ENCODE results near the gene NAPSA. TPM values are rescaled to one million over a fixed set of nuclear protein-coding genes. Genes with fewer than 3 reads are reported as not detected.

Gene NAPSA
- total RNA-seq = 0.26 TPM in 2 replicates

DNA sequence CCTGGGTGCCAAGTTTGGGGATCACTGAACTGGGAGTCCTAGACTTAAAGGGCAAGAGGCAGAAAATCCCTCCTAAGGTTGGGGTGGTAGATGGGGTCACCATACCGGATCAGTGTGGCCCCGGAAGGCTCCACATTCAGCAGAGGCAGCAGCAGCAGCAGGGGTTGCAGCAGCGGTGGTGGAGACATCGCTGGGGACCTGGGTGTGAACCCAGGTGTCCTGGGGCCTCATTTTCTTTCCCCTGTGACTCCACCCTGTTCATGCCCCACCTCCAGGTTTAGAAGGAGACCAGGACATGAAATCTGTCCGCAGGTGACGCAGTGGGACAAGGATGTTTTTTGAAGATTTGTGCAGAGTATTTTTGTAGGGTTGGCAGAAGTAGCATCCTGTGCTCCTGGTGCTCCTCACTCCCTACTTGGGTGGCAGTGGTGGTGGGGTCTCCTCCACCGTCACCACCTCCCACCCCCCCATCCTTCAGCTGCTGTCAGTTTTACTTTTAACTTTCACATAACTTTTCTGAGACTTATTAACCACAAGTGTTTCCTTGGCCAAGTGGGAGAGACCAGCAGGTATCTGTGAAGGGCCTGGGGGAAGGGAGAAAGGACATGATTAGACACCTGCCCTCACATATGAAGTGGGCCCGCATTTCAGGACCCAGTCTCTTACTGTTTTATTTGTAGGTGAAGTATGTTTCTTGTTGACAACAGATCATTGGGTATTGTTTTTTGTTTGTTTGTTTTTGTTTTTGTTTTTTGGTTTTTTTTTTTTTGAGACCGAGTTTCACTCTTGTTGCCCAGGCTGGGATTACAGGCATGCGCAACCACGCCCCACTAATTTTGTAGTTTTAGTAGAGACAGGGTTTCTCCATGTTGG is at the start of gene NAPSA:
TSS of gene NAPSA (minus strand) at position 206 of the 873 bp plus-strand sequence. CDS start at position 188, 18 bp downstream.
- DNase-seq (ENCODE audit: low read depth) (no peak), FAIRE-seq (no peak)
- Histone ChIP-seq H3K36me3 (ENCODE audit: control insufficient read depth, insufficient read depth, low read length) (no peaks in the 10 kb centered on the region), H3K27me3 (ENCODE audit: control insufficient read depth, insufficient read depth, low read length) (no peaks in the 10 kb centered on the region), H3K4me3 (ENCODE audit: low read depth, low read length) (no peak within 1 kb of the TSS)
- TF ChIP-seq, protein P1, sequence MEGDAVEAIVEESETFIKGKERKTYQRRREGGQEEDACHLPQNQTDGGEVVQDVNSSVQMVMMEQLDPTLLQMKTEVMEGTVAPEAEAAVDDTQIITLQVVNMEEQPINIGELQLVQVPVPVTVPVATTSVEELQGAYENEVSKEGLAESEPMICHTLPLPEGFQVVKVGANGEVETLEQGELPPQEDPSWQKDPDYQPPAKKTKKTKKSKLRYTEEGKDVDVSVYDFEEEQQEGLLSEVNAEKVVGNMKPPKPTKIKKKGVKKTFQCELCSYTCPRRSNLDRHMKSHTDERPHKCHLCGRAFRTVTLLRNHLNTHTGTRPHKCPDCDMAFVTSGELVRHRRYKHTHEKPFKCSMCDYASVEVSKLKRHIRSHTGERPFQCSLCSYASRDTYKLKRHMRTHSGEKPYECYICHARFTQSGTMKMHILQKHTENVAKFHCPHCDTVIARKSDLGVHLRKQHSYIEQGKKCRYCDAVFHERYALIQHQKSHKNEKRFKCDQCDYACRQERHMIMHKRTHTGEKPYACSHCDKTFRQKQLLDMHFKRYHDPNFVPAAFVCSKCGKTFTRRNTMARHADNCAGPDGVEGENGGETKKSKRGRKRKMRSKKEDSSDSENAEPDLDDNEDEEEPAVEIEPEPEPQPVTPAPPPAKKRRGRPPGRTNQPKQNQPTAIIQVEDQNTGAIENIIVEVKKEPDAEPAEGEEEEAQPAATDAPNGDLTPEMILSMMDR (IDR thresholded peaks at IDR 0.05; ENCODE audit: insufficient read depth, low read length, severe bottlenecking) = no peak

DNA sequence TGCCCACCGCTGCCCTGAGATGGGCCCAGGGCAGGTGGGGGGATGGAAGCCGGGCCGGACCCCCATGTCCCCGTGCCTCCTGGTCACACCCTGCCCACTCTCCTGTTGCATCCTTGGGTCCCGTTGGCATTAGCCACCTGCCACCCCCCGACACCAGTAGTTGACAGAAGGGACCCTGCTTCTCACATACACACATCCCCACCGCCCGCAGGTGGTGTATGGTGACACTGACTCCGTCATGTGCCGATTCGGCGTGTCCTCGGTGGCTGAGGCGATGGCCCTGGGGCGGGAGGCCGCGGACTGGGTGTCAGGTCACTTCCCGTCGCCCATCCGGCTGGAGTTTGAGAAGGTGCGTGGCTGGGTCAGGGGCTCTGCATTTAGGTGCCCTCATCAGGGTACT is 48.1 kb upstream of the NAPSA start:
- TF ChIP-seq, protein P1 (IDR thresholded peaks at IDR 0.05; ENCODE audit: insufficient read depth, low read length, severe bottlenecking) = no peak
- DNase-seq (ENCODE audit: low read depth) (no peak), FAIRE-seq (no peak)
- no peak overlapping the region for H3K4me3 ChIP-seq (ENCODE audit: low read depth, low read length)
- peaks cover 1% of the 10 kb centered on the region for H3K36me3 ChIP-seq (ENCODE audit: control insufficient read depth, insufficient read depth, low read length)
- no peaks in the 10 kb centered on the region for H3K27me3 ChIP-seq (ENCODE audit: control insufficient read depth, insufficient read depth, low read length)

DNA sequence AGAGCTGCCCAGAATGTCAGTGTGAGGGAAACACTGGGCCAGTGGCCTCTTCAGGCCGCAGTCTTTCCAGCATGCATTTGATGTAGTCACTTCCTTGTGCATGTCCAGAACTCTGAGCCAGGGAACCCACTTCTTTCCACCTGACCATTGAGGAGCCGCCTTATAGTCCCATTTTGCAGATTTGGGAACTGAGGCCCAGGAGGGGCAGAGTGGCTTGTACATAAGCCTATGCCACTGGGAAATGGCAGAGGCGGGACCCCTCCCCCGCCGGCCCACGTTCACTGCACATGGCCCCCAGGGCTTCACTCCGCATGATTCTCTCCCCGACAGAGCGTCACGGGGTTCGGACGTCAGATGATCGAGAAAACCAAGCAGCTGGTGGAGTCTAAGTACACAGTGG is 47.7 kb upstream of the NAPSA start:
- no peak for FAIRE-seq
- DNase-seq (ENCODE audit: low read depth) = no peak
- TF ChIP-seq, protein P1 (IDR thresholded peaks at IDR 0.05; ENCODE audit: insufficient read depth, low read length, severe bottlenecking) = no peak
- Histone ChIP-seq H3K36me3 (ENCODE audit: control insufficient read depth, insufficient read depth, low read length) (peaks cover 1% of the 10 kb centered on the region), H3K27me3 (ENCODE audit: control insufficient read depth, insufficient read depth, low read length) (no peaks in the 10 kb centered on the region), H3K4me3 (ENCODE audit: low read depth, low read length) (no peak overlapping the region)

DNA sequence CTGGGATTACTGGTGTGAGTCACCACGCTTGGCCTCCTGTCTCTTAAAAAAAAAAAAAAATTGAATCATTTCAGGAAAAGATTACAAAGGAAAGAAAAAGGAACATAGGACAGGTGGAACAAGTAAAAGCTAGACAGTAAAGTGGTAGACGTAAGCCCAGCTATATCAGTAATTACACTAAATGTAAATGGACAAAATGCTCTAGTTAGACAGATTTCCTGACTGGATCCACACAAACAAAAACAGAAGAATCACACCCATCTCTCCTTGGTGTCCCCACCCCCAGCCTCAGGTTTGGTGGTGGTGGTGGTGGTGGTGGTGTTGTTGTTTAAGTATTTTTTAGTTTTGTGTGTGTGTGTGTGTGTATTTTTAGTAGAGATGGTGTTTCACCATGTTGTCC is 47.0 kb upstream of the NAPSA start:
- no peaks in the 10 kb centered on the region for H3K27me3 ChIP-seq (ENCODE audit: control insufficient read depth, insufficient read depth, low read length)
- TF ChIP-seq, protein P1 (IDR thresholded peaks at IDR 0.05; ENCODE audit: insufficient read depth, low read length, severe bottlenecking) = no peak
- H3K36me3 ChIP-seq (ENCODE audit: control insufficient read depth, insufficient read depth, low read length) = peaks cover 1% of the 10 kb centered on the region
- FAIRE-seq = no peak
- H3K4me3 ChIP-seq (ENCODE audit: low read depth, low read length) = no peak overlapping the region
- no peak for DNase-seq (ENCODE audit: low read depth)

DNA sequence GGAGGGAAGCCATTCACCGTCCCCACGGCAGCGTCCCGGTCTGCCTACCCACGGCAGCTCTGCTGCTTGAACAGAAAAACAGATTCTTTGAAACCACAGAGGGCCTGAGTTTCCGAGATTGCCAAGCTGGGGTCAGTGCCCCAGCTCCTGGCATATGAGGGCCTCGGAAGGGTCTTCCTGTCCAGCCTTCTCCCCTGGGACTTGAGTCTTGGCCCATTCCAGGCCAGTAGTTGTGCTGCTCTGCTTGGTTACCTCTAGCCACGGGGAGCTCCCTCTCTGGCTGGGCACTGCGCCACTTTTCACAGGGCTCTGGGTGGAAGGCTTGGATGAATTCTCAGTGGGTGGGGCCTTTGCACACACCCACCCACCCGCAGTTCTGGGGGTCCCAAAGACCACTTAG is 44.7 kb upstream of the NAPSA start:
- peaks cover 3% of the 10 kb centered on the region for H3K36me3 ChIP-seq (ENCODE audit: control insufficient read depth, insufficient read depth, low read length)

More for the DNA sequence above, 44.7 kb upstream of the NAPSA start:
- DNase-seq (ENCODE audit: low read depth) = no peak
- FAIRE-seq = no peak
- H3K27me3 ChIP-seq (ENCODE audit: control insufficient read depth, insufficient read depth, low read length) = no peaks in the 10 kb centered on the region
- no peak overlapping the region for H3K4me3 ChIP-seq (ENCODE audit: low read depth, low read length)
- TF ChIP-seq, protein P1 (IDR thresholded peaks at IDR 0.05; ENCODE audit: insufficient read depth, low read length, severe bottlenecking) = no peak

Measured in bronchial epithelial cell (primary cell).